Stimulated activated CD8-positive, alpha-beta memory T cell treated with anti-CD3 and anti-CD28 coated beads, Interleukin-7, amount 100 ng/mL, for 48 hours (primary cell): ENCODE measurements around the gene OLFM1.
A peak's percentile ranks its signal among the peaks of the same experiment; 100 is the strongest.

Experiments used
- DNase-seq, 2 donors: peaks; one replicate each; pipeline ENCODE4 v3.0.0-alpha.2; 2020; ENCODE audit warnings: low read depth in 1 of 2; ENCODE audit errors: extremely low read depth in 1 of 2

Gene OLFM1

DNA sequence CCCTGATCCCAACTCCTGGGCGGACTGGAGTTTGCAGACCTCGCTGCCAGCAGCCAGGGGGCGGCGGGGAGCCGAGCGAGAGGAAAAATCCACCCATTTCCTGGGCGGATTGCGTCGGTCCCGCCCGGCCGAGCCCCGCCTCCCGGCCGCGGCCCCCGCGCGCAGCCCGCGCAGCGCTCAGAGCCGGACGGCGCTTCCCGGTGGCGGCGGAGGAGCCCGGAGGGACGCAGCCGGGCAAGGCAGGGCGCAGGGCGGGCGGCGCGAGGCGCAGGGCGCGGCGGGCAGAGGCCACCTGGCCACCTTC is at the start of gene OLFM1:
Gene OLFM1 (plus strand): TSS at position 180 of the 304 bp plus-strand sequence. CDS start 322 bp downstream, outside the sequence.
- peak in 1 of 2 donors; percentile 18 for DNase-seq

DNA sequence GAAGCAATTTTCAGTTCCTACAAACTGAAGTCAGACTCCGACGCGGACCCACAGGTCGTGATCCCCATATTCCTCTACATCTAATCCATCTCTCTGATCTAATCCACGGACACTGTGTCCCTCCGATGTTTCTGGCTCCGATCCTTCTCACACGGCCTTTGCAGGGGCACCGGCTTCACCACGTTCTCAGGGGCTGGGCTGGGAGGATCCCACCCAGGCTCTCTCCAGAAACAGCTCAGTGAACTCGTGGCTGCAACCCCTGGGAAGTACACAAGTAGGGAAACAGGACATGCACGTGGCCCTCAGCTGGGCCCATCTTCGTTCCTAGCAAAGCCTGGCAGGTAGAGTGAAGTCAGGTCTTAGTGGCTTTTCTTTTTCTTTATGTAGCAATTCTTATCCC is 49.1 kb upstream of the OLFM1 start:
- DNase-seq: no peak

DNA sequence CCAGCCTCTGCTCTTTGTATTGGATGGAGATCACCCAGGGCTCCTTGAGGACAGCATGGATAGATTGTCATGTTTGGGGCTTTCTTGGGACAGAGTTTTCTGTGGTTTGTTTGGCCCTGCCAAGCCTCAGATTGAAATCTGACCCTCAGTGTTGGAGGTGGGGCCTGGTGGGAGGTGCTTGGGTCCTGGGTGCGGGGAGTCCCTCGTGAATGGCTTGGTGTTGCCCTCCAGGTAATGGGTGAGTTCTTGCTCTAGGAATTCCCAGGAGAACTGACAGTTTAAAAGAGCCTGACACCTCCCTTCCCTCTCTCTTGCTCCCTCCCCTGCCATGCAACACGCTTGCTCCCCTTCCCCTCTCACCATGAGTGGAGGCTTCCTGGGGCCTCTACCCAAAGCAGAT is 48.6 kb upstream of the OLFM1 start:
- no peak for DNase-seq

DNA sequence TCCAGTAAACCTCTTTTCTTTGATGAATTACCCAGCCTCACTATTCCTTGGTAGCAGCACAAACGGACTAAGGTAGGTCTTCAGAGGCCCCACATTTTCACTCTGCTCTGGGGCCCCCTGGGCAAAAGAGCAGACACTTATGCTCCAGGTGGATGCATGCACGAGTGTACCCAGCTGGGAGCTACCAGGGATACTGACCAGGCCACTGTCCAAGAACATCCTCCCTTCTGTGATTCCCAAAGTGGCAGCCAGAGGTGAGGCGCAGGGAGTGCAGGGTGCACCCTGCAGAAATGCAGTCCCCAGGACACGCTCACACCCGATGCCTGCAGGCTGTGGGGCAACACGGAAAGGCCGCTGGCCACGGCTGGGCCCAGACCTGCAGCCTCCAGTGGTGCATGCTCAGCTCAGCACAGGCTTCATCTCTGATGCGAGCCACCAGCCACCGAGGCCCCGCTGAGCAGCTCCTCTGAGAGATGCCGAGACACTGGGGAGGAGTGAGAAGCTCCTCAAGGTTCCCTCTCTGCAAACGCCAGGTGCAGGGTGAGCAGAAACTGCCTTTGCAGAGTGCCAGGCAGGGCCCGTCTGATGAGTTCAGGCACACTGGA is 48.1 kb upstream of the OLFM1 start:
- DNase-seq: no peak

DNA sequence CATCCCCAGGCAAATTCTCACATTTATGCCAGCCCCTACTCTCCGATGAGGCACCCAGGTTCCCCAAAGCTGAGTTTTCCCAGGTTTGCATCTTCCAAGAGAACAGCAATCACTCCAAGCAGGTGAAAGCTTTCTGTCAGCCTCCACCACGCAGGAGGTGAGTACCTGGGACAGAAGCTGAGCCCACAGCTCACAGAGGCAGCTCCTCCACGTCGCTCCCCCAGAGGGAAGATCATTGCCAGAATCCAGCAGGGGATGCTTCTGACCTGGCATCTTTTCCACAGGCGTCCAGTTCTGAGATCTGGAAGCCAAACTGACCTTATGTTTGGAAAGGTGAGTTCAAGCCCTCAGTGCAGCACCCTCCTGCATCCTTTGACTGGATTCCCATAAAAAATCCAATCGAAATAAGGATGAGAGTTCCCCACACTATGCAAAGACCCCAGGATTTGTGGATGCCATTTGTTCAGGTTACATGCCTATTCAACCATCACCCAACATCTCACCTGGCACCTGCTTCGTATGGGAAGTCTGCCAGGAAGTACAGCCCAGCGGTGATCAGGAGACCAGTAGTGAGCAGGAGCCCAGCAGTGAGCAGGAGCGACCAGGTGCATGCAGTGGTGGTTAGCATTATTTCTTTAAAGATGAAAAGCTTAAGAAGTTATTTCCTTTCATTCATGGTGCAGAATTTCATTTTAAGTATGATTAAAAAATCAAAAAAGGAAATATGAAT is 47.4 kb upstream of the OLFM1 start:
- no peak for DNase-seq

DNA sequence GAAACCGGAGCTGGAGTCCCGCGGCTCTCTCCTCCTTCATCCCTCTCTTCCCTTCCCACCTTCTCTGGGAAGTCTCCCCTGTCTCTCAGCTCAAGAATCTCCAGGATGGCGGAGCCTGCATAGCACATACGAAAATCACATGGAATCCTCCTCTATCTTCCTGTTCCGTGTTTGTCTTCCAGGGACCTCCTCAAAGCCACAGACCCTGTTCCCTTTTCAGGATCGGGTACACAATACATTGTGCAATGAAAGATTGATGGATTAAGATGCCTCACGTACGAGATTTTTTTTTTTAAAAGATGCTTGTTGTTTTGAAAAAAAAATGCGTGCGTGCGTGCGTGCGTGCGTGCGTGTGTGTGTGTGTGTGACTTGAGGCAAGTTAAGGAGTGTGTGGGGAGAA is 46.6 kb upstream of the OLFM1 start:
- DNase-seq: no peak

DNA sequence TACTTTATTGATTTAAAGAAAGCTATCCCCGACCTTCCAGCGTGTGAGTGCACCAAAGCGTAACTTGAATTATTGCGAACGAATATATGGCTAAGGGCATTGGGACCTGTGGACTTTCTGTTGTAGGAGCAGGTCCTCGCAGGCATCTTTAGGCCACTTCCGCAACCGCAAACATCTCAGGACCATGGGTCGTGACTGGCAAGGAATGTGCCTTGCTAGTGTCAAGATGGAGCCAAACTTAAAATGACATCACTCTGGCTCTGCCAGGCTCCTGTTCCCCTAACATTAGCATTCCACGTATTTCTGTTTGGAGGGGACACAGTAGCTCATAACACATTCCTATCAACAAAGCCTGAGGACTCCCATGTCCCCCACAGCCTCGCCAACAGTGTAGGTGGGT is 44.1 kb upstream of the OLFM1 start:
- no peak for DNase-seq

DNA sequence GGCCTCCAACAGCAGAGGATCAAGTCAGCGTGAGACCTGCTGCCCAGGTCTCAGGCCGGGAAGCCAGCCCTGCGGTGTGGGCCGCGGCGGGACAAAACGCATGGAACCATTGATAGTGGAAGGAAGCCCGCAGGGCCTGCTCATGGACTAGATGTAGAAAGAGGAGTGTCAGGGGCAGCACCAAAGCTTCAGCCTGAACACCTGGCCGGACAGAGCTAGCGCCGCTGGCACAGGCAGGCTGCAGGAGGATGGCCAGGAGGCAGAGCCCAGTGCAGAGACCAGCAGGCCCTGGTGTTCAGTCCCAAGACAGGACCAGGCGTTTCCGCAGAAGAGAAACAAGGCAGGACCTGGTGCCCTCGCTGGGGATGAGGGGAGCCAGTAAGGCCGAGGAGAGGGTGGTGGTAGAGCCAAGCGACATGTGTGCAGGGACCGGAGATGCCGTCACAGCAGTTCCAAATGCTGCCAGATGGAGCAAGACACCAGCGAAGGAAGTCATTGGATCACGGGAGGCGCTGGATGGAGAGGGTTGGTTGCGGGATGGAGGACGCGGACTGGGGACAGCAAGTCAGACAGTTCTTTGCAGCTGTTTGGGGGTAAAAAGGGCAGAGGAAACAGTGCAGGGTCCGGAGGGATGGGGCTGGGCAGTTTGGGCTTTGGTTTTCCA is 42.1 kb upstream of the OLFM1 start:
- DNase-seq: no peak

DNA sequence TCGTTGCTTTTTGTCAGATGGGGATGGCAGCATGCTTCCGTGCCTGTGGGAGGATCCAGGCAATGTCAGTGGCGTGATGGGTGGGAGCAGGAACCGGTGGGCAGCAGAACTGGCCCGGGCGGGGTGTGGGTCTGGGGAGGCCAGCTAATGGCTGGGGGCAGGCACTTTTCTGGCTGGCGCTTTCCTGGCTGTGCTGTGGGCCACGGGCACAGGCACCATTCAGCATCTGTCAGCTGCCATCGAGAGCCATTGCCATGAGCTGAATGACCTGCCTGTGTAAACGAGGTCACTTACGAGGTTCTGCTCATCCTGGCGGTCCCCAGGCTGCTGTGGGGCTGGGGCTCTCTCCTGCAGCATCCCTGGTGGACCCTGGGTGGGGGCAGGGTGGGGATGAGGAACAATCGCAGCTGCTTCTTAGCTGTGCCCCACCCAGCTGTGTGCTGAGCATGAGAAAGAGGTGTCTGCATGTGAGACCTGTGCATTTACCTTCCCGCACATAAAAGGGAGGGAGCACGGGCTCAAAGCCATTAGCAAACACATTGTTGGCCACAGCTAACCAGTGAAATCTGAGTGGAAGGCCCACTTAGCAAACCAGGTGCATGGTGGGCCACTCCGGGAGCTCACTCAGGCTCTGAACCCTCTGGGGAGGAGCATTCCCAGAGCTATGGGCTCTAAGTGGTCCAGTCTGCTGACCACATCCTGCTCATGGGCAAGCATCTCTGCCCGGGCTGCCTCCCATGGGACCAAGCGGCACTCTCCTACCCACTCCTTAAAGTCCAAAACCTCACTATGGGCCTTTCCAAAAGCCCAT is 41.3 kb upstream of the OLFM1 start:
- DNase-seq: no peak

DNA sequence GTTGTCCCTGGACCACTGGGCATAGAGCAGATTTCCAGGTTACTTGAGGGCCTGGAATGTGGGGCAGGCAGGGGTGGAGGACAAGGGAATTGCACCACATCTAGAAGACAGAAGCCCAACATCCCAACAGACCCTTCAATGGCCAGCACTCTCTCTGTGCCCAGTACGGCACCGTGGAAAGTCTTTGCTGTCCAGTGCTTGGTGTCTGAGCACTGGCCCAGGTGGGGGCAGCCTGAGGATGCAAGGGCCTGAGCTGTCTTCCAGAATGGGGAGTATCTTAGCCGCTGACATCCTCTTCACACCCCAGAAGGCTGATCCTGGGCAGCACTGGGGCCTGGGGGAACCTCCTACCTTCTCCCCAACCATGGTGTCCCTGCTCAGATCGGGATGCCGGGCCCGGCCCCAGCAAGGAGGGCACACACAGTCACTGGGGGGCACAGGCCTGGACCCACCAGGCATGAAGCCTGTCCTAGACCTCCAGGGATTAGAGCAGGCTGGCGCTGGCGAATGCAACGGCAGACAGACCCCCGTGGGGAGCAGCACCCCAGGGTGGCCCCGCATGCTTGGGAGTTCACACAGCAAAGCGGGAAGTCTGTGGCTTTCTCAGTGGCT is 40.6 kb upstream of the OLFM1 start:
- no peak for DNase-seq

DNA sequence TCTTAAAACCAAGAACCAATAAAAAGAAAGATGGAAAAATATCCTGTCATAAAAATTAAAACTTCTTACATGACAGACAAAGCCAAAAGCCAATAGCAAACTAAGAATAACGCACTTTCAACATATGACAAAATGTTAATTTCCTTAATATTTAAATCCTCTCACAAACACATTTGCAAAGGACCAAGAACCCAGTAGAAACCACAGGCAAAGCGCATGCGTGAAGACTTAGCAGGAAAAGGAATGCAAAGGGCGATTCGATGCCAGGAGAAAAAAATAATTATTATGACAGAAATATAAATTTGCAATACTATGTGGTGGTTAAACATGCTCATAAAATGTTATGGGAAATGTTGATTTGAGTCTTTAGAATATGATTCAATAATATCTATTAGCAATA is 39.9 kb upstream of the OLFM1 start:
- no peak for DNase-seq

DNA sequence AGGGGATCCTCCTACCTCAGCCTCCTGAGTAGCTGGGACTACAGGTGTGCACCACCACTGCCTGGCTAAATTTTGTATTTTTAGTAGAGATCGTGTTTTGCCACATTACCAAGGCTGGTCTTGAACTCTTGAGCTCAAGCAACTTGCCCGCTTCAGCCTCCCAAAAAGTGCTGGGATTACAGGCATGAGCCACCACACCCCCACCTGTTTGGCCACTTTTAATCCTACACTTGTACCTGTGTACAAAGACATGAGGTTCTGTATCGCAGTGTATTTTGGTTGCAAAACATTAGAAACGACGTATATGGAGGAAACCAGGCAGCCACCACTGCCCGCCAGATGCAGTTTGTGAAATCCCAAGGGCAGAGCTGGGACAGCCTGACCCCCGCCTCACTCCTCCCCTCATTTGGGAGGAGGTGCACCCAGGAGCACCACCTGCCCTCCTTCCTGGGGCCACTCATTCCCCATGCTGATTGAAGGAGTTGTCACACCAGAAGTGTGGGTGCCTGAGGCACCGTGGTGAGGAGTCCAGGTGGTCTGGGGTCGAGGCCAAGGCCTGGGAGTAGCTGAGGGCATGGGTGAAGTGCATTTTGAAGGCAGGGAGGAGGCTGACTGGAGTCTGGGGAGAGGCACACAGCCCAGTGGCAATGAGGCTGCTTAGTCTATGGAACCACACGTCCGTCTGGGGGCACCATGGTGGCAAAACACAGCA is 39.3 kb upstream of the OLFM1 start:
- no peak for DNase-seq

DNA sequence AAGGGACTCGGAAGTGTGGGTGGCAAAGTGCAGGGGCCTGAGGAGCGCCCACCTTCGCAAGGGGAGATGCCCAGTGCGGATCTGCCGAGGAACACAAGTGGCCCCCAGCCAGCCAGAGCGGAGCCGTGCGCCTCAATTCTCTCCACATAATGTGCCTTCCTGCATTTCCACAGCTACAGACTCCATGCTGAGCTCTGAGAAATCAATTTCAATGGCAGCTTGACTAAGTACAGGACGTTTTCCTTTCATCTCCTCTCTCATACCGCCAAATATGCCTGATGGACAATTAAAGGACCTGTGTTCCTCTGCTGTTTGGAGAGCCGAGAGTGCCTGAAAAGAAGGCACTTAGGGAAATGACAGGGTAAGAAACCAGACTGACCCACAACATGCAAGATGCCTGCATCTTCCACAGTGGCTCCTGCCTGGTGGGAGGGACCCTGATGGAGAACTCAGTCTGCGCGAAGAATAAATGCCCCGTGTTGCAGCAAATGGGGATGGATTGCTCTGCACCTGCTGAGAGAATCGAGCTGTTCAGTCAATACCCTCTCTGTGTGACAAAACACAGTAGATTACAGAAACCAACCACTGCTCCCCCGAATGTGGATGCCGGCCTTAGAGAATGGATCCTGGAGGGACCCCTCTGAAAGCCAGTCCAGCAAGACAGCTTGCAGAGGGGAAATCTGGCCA is 38.6 kb upstream of the OLFM1 start:
- no peak for DNase-seq

DNA sequence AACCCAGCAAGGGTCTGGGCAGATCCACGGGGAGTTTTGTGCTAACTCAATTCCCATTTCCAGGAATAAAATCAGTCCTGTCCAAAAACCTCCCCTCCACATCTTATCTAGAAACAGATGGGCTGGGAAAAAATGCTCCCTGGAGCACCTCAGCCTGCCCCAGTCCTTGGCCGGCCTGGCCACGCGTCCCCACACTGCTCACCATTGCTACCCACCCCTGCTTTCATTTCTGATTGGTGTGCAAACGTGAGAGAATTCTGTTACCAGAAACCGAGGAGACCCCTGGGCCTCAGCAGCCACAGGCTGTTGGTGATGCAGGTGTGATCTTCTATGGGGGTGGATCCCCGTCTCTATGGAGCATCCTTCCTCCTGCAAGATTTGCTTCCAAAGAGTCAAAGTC is 38.0 kb upstream of the OLFM1 start:
- DNase-seq: no peak

DNA sequence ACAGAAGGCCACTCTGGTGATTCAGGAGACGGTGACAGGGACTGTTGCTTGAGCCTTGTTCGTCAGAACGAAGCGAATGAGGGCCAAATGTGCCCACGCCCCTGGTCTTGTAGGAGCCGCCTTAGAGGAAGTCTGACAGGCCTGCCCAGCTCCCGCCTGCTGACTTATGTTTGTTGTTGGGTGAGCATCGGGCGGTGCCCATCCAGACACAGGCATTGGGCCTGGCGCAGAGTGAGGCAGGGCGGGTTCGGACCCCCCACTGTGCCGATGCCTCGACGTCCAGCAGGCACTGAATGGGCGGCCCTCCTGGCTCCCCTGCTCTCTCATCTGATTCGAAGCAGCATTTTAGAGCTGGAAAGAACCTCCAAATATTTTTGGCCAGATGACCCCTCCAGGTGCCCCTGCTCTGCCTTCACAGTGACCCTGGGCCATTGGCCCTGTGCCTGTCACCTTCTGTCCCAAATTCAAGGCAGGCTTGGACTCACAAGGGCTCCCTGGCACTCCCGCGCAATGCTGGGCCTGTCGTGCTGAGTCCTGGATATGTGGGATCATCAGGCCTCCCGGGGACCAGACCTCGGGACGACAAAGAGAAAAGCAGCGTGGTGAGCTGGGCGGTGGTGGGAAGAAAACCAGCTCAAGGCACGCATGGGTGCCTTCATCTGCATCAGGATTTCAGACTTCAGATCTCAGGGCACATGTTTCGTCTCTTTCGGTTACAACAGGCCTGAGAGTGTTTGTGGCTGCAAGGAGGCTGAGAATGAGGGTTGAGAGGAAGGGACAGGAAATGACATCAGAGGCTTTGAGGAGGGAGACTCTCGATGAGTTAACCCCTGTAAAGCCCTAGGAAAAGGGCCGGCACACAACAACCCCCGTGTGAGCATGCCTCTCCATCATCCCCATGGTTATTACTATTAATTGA is 37.1 kb upstream of the OLFM1 start:
- DNase-seq: no peak

DNA sequence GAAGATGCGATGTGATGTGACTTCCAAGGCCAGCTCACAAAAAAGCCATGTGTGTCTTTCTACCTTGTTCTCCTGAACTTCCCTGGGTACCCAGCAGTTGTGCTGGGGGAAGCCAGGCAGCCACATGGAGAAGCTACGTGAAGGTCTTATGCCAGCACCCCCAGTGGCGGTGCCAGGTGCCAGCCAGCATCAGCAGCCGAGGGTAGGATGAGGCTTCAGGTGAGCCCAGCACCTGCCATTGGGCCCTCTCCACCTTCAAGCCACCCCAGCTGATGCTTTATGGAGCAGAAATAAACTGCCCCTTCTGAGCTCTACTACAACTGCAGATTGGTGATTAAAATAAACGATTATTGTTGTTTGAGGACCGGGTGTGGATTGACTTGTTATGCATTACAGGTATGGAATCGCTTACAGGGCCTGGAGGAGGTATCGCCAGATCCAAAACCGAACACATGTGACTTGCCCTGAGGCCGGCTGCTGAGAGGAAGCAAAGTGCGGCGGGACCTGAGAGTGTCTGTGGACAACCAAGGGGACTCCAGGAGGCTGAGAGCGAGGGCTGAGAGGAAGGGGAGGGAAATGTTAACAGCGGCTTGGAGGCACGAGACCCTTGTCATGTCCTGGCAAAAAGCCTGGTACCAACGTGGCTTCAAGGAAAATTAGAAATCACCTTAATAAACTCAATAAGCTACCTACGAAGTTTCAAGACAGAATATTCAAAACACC is 36.0 kb upstream of the OLFM1 start:
- DNase-seq: no peak

DNA sequence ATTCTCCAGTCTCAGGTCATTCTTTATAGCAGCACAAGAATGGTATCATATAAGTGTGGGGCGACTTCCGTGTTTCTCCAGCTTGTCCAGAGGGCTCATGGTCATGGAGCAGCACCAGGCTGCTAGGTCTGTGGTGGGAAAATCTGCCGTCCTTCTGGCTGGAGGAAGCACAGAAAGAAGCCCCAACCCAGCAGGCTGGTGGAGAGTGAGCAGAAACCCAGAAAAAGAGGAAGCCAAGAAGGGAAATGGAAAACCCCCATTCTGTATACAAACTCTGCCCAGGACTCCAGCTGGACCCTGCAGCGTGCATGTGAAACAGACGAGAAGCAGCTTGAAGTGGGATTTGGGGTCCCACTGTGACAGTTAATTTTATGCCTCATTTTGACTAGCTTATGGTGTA is 34.3 kb upstream of the OLFM1 start:
- DNase-seq: no peak

DNA sequence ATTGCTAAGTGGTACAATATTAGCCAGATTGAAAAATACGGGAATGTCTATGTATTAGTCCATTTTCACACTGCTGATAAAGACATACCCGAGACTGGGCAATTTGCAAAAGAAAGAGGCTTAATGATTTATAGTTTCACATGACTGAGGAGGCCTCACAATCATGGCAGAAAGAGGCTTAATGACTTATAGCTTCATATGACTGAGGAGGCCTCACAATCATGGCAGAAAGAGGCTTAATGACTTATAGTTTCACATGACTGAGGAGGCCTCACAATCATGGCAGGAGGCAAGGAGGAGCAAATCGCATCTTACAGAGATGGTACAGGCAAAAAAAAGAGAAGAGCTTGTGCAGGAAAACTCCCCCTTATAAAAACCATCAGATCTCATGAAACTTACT is 32.3 kb upstream of the OLFM1 start:
- DNase-seq: no peak
